HCT116 (cell line): ENCODE data around the gene RAB3C. TPM values are rescaled to one million over a fixed set of nuclear protein-coding genes. Genes with fewer than 3 reads are reported as not detected.

Experiments used
- ATAC-seq: fragments of 200-7000 bp; cut with Tn5 transposase; 2 replicates; pipeline ENCODE4 v1.9.1; 2020; ENCODE audit warnings: mild to moderate bottlenecking, moderate library complexity
- BruUV-seq: library from RNA; stranded (reverse); fragments of 400-500 nt; replicated peaks from 2 replicates; lab custom pipeline; 2021; lab: Mats Ljungman, UMichigan
- CTCF ChIA-PET: fragments of 300-600 bp; sonication (Branson Sonifier 250); formaldehyde crosslinking; loops from one replicate; lab custom pipeline; 2021; ENCODE audit warnings: antibody characterized with exemption; lab: Charles Lee
- POLR2A ChIA-PET: fragments of 300-600, 350-600 bp; sonication (Branson Sonifier 250); formaldehyde crosslinking; loops from one replicate; lab custom pipeline; 2021; ENCODE audit warnings: antibody characterized with exemption; lab: Charles Lee
- RAD21 ChIA-PET, 2 experiments: fragments of 300-600 bp; sonication (Branson Sonifier 250); formaldehyde crosslinking; loops; one replicate each; lab custom pipeline; 2023; ENCODE audit warnings: low total read pairs in 2 of 2; ENCODE audit not compliant: uncharacterized antibody in 2 of 2, unreplicated experiment in 2 of 2, low non-redundant PET in 1 of 2; lab: Charles Lee
- DNase-seq: peaks from one replicate; pipeline ENCODE4 v3.0.0-alpha.2; 2010; ENCODE audit warnings: low read depth, low spot score
- H2AFZ ChIP-seq: fragments of 200-600 bp; shearing (Covaris generic), sonication (generic); 2 replicates; pipeline ENCODE4 v1.6.1; 2017; ENCODE audit warnings: low read depth, mixed run types, mixed read lengths, antibody characterized with exemption, low read length; ENCODE audit not compliant: poor library complexity, severe bottlenecking
- H3K27ac ChIP-seq: 2 replicates; pipeline ENCODE4 v1.5.1; 2012; ENCODE audit warnings: low read depth, low read length
- H3K27me3 ChIP-seq: fragments of 200-600 bp; sonication (generic); 2 replicates; pipeline ENCODE4 v1.6.1; 2016; ENCODE audit warnings: mixed run types, low read length, mixed read lengths; ENCODE audit not compliant: insufficient read depth
- H3K36me3 ChIP-seq, 2 experiments: fragments of 200-500 bp in 1 of 2; fragments of 200-600 bp in 1 of 2; sonication (Bioruptor generic) in 1 of 2; sonication (generic) in 1 of 2; 2 replicates each; pipeline versions ENCODE4 v1.5.1 to v1.6.1; 2014 to 2016; ENCODE audit warnings: low read length in 2 of 2, inconsistent platforms in 1 of 2, mixed read lengths in 1 of 2, mixed run types in 1 of 2; ENCODE audit not compliant: insufficient read depth in 2 of 2, control insufficient read depth in 1 of 2
- H3K4me1 ChIP-seq, 2 experiments: fragments of 200-600 bp in 1 of 2; sonication (generic) in 1 of 2; 2 replicates each; pipeline versions ENCODE4 v1.5.1 to v1.6.1; 2012 to 2017; ENCODE audit warnings: low read length in 2 of 2, inconsistent platforms in 1 of 2, mild to moderate bottlenecking in 1 of 2, mixed read lengths in 1 of 2, mixed run types in 1 of 2, moderate library complexity in 1 of 2; ENCODE audit not compliant: insufficient read depth in 2 of 2, control insufficient read depth in 1 of 2
- H3K4me2 ChIP-seq: fragments of 200-600 bp; sonication (generic); 2 replicates; pipeline ENCODE4 v1.6.1; 2017; ENCODE audit warnings: mixed run types, low read length, mixed read lengths
- H3K4me3 ChIP-seq, 2 experiments: fragments of 200-600 bp in 1 of 2; sonication (generic) in 1 of 2; replicated peaks in 1 of 2; 2 replicates each; pipeline ENCODE4 v1.5.1; 2011 to 2016; ENCODE audit warnings: low read length in 2 of 2, control low read depth in 1 of 2, low read depth in 1 of 2, mild to moderate bottlenecking in 1 of 2, mixed read lengths in 1 of 2, mixed run types in 1 of 2
- H3K79me2 ChIP-seq: fragments of 200-600 bp; sonication (generic); 2 replicates; pipeline ENCODE4 v1.6.1; 2017; ENCODE audit warnings: mild to moderate bottlenecking, mixed run types, low read length, moderate library complexity, mixed read lengths; ENCODE audit not compliant: insufficient read depth
- H3K9ac ChIP-seq: fragments of 200-600 bp; sonication (generic); 2 replicates; pipeline ENCODE4 v1.6.1; 2016; ENCODE audit warnings: low read length, mixed read lengths
- H3K9me2 ChIP-seq: fragments of 200-600 bp; sonication (generic), shearing (Covaris generic); 2 replicates; pipeline ENCODE4 v1.6.1; 2017; ENCODE audit warnings: mixed run types, mild to moderate bottlenecking, moderate library complexity; ENCODE audit not compliant: insufficient read depth
- H3K9me3 ChIP-seq, 2 experiments: fragments of 200-500 bp in 1 of 2; fragments of 200-600 bp in 1 of 2; sonication (Bioruptor generic) in 1 of 2; sonication (generic) in 1 of 2; 2 replicates each; pipeline ENCODE4 v1.6.1; 2014 to 2017; ENCODE audit warnings: low read length in 2 of 2, mixed read lengths in 2 of 2, inconsistent platforms in 1 of 2, low read depth in 1 of 2, mild to moderate bottlenecking in 1 of 2, mixed run types in 1 of 2, moderate library complexity in 1 of 2; ENCODE audit not compliant: control insufficient read depth in 1 of 2, insufficient read depth in 1 of 2
- H4K20me1 ChIP-seq: fragments of 200-600 bp; sonication (generic), shearing (Covaris generic); 2 replicates; pipeline ENCODE4 v1.6.1; 2017; ENCODE audit warnings: mixed run types, mild to moderate bottlenecking, moderate library complexity; ENCODE audit not compliant: insufficient read depth
- FOSL1 ChIP-seq: IDR thresholded peaks from 2 replicates; pipeline ENCODE4 v1.6.1; 2012; ENCODE audit warnings: low read depth
- JUND ChIP-seq: IDR thresholded peaks from 2 replicates; pipeline ENCODE4 v1.6.1; 2012
- POLR2A ChIP-seq: IDR thresholded peaks from 2 replicates; pipeline ENCODE4 v1.7.0; 2011; ENCODE audit warnings: borderline replicate concordance; ENCODE audit not compliant: insufficient read depth, insufficient read length; ENCODE audit errors: extremely low read depth
- SIN3A ChIP-seq: IDR thresholded peaks from 2 replicates; pipeline ENCODE4 v1.6.1; 2012; ENCODE audit warnings: low read depth
- intact Hi-C: fragments of 100-400 bp; cut with micrococcal nuclease; formaldehyde crosslinking; loops from 2 replicates; pipeline ENCODE4 v1.10.0; 2022
- total RNA-seq: library from RNA; stranded (reverse); gene quantifications from one replicate; pipeline ENCODE4 v1.2.1, GENCODE V29; 2021; ENCODE audit not compliant: unreplicated experiment
- TF ChIP-seq, protein P1 (sequence below), 3 experiments: fragments of 200-600 bp in 1 of 3; sonication (generic) in 1 of 3; IDR thresholded peaks in 2 of 3; conservative IDR thresholded peaks in 1 of 3; 2 replicates each; pipeline ENCODE4 v1.5.1; 2012 to 2017; ENCODE audit warnings: low read depth in 2 of 3, low read length in 2 of 3, antibody characterized with exemption in 1 of 3, borderline replicate concordance in 1 of 3, control low read depth in 1 of 3, mild to moderate bottlenecking in 1 of 3, mixed read lengths in 1 of 3, mixed run types in 1 of 3, moderate library complexity in 1 of 3; ENCODE audit not compliant: insufficient read depth in 1 of 3
- TF ChIP-seq, protein P2 (sequence below): IDR thresholded peaks from 2 replicates; pipeline ENCODE4 v1.6.1; 2011; ENCODE audit warnings: mild to moderate bottlenecking, low read length, moderate library complexity; ENCODE audit not compliant: insufficient replicate concordance; ENCODE audit errors: extremely low read depth
- TF ChIP-seq, protein P3 (sequence below): IDR thresholded peaks from 2 replicates; pipeline ENCODE4 v1.6.1; 2012; ENCODE audit warnings: low read depth

Gene RAB3C
- total RNA-seq, 1 experiment from 2014 or later: not detected

GRCh38 chr5:58902765-58903164 is 319.9 kb downstream of the RAB3C start:
- Histone ChIP-seq H3K27me3 (no peaks in the 10 kb centered on the region), H4K20me1 (no peaks in the 10 kb centered on the region), H3K36me3 (no peaks in the 10 kb centered on the region), H3K4me2 (no peak overlapping the region), H2AFZ (no peak overlapping the region), H3K79me2 (no peaks in the 10 kb centered on the region), H3K9ac (no peak overlapping the region), H3K4me1 (no peaks in the 10 kb centered on the region), H3K4me3 (no peak overlapping the region), H3K9me2 (no peaks in the 10 kb centered on the region), H3K9me3 (no peaks in the 10 kb centered on the region), H3K27ac (no peak overlapping the region)
- BruUV-seq: no TSS peak
- ATAC-seq (no peak), DNase-seq (no peak)
- POLR2A ChIA-PET: no interaction called here
- intact Hi-C loops: no loop called here
- no peak for TF ChIP-seq POLR2A
- TF ChIP-seq, protein P1, sequence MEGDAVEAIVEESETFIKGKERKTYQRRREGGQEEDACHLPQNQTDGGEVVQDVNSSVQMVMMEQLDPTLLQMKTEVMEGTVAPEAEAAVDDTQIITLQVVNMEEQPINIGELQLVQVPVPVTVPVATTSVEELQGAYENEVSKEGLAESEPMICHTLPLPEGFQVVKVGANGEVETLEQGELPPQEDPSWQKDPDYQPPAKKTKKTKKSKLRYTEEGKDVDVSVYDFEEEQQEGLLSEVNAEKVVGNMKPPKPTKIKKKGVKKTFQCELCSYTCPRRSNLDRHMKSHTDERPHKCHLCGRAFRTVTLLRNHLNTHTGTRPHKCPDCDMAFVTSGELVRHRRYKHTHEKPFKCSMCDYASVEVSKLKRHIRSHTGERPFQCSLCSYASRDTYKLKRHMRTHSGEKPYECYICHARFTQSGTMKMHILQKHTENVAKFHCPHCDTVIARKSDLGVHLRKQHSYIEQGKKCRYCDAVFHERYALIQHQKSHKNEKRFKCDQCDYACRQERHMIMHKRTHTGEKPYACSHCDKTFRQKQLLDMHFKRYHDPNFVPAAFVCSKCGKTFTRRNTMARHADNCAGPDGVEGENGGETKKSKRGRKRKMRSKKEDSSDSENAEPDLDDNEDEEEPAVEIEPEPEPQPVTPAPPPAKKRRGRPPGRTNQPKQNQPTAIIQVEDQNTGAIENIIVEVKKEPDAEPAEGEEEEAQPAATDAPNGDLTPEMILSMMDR (IDR thresholded peaks at IDR 0.05 in 2 of 3, conservative IDR thresholded peaks at IDR 0.05 in 1 of 3; ENCODE audit: borderline replicate concordance in 1 of 3, insufficient read depth in 1 of 3, low read depth in 2 of 3, low read length in 2 of 3): no peak
- TF ChIP-seq SIN3A: no peak
- TF ChIP-seq, protein P2, sequence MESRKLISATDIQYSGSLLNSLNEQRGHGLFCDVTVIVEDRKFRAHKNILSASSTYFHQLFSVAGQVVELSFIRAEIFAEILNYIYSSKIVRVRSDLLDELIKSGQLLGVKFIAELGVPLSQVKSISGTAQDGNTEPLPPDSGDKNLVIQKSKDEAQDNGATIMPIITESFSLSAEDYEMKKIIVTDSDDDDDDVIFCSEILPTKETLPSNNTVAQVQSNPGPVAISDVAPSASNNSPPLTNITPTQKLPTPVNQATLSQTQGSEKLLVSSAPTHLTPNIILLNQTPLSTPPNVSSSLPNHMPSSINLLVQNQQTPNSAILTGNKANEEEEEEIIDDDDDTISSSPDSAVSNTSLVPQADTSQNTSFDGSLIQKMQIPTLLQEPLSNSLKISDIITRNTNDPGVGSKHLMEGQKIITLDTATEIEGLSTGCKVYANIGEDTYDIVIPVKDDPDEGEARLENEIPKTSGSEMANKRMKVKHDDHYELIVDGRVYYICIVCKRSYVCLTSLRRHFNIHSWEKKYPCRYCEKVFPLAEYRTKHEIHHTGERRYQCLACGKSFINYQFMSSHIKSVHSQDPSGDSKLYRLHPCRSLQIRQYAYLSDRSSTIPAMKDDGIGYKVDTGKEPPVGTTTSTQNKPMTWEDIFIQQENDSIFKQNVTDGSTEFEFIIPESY: no peak
- TF ChIP-seq, protein P3, sequence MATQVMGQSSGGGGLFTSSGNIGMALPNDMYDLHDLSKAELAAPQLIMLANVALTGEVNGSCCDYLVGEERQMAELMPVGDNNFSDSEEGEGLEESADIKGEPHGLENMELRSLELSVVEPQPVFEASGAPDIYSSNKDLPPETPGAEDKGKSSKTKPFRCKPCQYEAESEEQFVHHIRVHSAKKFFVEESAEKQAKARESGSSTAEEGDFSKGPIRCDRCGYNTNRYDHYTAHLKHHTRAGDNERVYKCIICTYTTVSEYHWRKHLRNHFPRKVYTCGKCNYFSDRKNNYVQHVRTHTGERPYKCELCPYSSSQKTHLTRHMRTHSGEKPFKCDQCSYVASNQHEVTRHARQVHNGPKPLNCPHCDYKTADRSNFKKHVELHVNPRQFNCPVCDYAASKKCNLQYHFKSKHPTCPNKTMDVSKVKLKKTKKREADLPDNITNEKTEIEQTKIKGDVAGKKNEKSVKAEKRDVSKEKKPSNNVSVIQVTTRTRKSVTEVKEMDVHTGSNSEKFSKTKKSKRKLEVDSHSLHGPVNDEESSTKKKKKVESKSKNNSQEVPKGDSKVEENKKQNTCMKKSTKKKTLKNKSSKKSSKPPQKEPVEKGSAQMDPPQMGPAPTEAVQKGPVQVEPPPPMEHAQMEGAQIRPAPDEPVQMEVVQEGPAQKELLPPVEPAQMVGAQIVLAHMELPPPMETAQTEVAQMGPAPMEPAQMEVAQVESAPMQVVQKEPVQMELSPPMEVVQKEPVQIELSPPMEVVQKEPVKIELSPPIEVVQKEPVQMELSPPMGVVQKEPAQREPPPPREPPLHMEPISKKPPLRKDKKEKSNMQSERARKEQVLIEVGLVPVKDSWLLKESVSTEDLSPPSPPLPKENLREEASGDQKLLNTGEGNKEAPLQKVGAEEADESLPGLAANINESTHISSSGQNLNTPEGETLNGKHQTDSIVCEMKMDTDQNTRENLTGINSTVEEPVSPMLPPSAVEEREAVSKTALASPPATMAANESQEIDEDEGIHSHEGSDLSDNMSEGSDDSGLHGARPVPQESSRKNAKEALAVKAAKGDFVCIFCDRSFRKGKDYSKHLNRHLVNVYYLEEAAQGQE: no peak
- no peak for TF ChIP-seq FOSL1
- TF ChIP-seq JUND: no peak
- CTCF ChIA-PET: interaction anchor here (1.2 kb wide), 1 partner anchor 17 kb away, joined by 3 read pairs; no protein-coding TSS in a partner anchor
- RAD21 ChIA-PET: no interaction called here
